Endothelial cell of umbilical vein (primary cell): ENCODE measurements around the gene NRG3.

Experiments
- EZH2 ChIP-seq: IDR thresholded peaks from 2 replicates; pipeline ENCODE4 v1.6.1; 2012; ENCODE audit warnings: borderline replicate concordance, low read depth, mild to moderate bottlenecking, moderate library complexity, low read length, inconsistent platforms; ENCODE audit not compliant: severe bottlenecking
- MYC ChIP-seq: IDR thresholded peaks from one replicate; pipeline ENCODE4 v1.6.1; 2011; ENCODE audit warnings: mild to moderate bottlenecking, low read depth, low read length
- POLR2A ChIP-seq: IDR thresholded peaks from 2 replicates; pipeline ENCODE4 v1.6.1; 2012; ENCODE audit warnings: low read depth, mild to moderate bottlenecking, control low read depth, low read length
- TF ChIP-seq, protein P1 (sequence below), 2 donors: IDR thresholded peaks; 1 replicate in 1 of 2; 2 replicates in 1 of 2; pipeline ENCODE4 v1.5.1; 2011; ENCODE audit warnings: low read length in 2 of 2, mild to moderate bottlenecking in 2 of 2, moderate library complexity in 2 of 2, control low read depth in 1 of 2, inconsistent platforms in 1 of 2, low read depth in 1 of 2; ENCODE audit not compliant: insufficient read depth in 1 of 2; ENCODE audit errors: extremely low read depth in 1 of 2

DNA sequence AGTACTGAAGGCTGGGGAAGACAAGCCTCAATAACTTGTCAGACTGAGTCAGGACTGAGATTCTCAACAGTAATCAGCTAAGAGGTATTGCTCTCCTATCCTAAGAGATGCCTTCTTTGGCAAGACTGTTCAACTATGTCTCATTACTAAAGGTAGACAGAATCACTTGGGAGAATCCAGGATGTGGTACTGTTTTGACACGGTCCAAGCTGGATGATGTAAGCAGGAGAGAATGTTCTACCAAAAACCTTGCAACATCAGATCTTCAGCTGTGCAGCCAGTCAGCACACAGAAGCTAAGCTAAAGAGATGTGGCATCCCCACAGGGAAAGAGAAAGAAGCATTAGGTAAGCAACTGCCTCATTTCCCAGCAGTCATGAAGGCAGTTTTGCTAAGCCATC lies 391.4 kb downstream of the NRG3 start:
- TF ChIP-seq, protein P1, sequence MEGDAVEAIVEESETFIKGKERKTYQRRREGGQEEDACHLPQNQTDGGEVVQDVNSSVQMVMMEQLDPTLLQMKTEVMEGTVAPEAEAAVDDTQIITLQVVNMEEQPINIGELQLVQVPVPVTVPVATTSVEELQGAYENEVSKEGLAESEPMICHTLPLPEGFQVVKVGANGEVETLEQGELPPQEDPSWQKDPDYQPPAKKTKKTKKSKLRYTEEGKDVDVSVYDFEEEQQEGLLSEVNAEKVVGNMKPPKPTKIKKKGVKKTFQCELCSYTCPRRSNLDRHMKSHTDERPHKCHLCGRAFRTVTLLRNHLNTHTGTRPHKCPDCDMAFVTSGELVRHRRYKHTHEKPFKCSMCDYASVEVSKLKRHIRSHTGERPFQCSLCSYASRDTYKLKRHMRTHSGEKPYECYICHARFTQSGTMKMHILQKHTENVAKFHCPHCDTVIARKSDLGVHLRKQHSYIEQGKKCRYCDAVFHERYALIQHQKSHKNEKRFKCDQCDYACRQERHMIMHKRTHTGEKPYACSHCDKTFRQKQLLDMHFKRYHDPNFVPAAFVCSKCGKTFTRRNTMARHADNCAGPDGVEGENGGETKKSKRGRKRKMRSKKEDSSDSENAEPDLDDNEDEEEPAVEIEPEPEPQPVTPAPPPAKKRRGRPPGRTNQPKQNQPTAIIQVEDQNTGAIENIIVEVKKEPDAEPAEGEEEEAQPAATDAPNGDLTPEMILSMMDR (IDR thresholded peaks at IDR 0.05; ENCODE audit: extremely low read depth in 1 of 2, insufficient read depth in 1 of 2, low read depth in 1 of 2, low read length in 2 of 2) = no peak
- no peak for TF ChIP-seq MYC
- no peak for TF ChIP-seq POLR2A
- TF ChIP-seq EZH2 = no peak
